GM12891 (cell line): ENCODE results near the gene EPB41. TPM values are rescaled to one million over a fixed set of nuclear protein-coding genes. Genes with fewer than 3 reads are reported as not detected.
"Not testable (repeated sequence)": the region's sequence is repeated elsewhere in the genome, so short reads cannot be mapped to it uniquely, and the experiment has no call there.

Source experiments
- DNase-seq: peaks from one replicate; pipeline ENCODE4 v3.0.0; 2011; ENCODE audit warnings: low spot score; ENCODE audit not compliant: insufficient read length
- FAIRE-seq: peaks from 2 replicates; lab custom pipeline; 2011; peaks lifted over from hg19 to GRCh38; lab: Jason Lieb, UNC
- PAX5 ChIP-seq: IDR thresholded peaks from 2 replicates; pipeline ENCODE4 v1.6.1; 2011; ENCODE audit warnings: low read length, moderate library complexity, mild to moderate bottlenecking; ENCODE audit not compliant: insufficient read depth, severe bottlenecking
- POLR2A ChIP-seq: IDR thresholded peaks from 2 replicates; pipeline ENCODE4 v1.6.1; 2011; ENCODE audit warnings: low read depth, low read length, control low read depth
- POLR2AphosphoS5 ChIP-seq: IDR thresholded peaks from 2 replicates; pipeline ENCODE4 v1.6.1; 2011; ENCODE audit warnings: low read depth, low read length, control low read depth
- POU2F2 ChIP-seq: IDR thresholded peaks from 2 replicates; pipeline ENCODE4 v1.6.1; 2011; ENCODE audit warnings: low read depth, mild to moderate bottlenecking, control low read depth, low read length, moderate library complexity
- SPI1 ChIP-seq: IDR thresholded peaks from 2 replicates; pipeline ENCODE4 v1.6.1; 2011; ENCODE audit warnings: low read depth, low read length, control low read depth
- TAF1 ChIP-seq: IDR thresholded peaks from 2 replicates; pipeline ENCODE4 v1.6.1; 2011; ENCODE audit warnings: low read depth, low read length, control low read depth
- polyA plus RNA-seq: library from polyadenylated mRNA; unstranded; fragments of >200 nt; gene quantifications from one replicate; pipeline ENCODE4 v1.2.1, GENCODE V29; 2012; ENCODE audit warnings: low read depth, missing spikeins, inconsistent platforms; ENCODE audit not compliant: missing spikeins

EPB41 gene
- polyA plus RNA-seq: 4.6 TPM

DNA sequence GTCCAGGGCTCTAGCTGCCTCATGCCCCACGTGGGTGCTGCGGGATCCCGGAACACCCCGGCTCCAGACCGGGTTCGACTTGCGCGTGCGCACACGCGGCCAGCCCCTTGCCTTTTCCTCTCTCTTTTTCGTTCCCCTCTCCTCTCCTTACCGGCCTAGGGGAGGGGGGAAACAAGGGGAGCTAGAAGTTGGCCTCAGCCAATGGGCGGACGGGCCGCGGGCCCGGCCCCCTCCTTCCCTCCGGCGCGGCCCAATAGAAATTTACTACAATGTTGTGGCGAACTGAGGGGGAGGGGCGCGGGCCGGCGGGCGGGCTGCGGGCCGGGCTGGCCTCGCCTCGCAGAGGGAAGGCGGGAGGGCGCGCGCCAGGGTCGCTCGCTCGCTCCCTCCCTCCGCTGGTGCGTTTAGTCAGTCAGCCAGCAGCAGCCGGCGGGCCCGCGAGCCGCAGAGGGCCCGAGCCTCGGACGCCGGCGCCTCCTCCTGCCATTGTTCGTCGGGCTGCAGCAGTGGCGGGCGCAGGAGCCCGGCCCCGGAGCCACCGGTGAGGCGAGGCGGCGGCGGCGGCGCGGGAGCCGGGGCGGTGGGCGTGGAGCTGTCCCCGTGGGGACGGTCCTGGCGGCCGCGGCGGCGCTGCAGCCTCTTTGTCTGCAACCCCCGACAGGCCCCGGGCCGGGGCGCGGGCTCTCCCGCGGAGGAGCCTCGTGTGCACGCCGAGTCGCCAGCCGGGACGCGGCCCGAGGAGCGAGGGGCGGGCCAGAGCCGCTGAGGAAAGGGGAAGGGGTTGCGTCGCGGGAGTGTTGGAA lies at the start of gene EPB41:
TSS of gene EPB41 (plus strand) at position 342 of the 803 bp plus-strand sequence. CDS start 72,869 bp downstream, outside the sequence.
- DNase-seq (peak; percentile 95), FAIRE-seq (peak; percentile 94)
- TF ChIP-seq PAX5: no peak
- no peak for TF ChIP-seq POLR2A
- TF ChIP-seq SPI1: no peak
- TF ChIP-seq POU2F2: no peak
- TF ChIP-seq POLR2AphosphoS5: no peak
- TF ChIP-seq TAF1: no peak

DNA sequence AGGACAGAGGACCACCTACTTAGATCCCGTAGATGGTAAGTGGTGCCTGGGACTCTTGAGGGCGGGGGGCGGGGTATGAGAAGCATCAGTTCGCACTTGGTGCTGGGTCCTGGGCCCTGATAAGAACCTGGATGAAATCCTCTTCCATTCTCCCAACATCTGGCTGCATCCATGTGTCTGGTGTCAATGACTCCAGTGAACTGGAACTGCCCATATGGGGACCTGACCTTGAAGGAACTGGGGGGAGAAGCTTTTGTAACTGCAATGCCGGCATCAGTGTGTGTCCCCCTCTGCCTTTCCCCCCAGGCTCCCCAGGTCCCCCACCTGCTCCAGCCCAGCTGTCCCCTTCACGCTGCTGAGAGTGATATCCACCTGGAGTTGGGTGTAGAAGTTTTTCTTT lies 49.7 kb upstream of the EPB41 start:
- DNase-seq (no peak), FAIRE-seq (no peak)
- no peak for TF ChIP-seq PAX5

DNA sequence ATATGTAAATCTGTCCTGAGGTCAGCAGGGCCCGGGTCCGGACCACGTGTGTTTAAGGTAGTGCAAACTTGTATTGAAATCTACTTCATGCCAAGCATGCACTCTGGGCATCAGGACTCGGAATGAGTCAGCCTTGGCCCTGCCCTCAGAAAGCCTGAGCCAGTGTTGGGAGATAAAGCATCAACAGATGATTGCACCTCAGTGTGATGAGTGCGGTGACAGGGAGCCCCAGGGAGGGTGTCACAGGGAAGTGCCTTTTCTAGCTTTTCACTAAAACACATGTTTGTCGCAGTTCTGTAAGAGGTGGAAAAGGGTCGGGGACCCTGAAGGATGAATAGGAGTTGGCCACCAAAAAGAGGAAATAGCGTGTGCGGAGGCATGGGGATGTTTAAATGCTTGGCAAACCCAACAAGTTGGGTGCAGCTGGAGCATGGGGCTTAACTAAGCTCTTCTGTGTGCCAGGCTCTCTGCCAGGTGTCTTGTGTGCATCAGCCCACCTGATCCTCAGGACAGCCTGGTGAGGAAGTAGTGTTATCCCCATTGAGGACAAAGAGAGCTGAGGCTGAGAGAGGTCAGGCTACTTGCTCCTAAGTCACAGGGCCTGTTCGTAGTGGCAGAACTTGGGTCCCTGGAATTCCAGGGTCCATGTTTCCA lies 48.2 kb upstream of the EPB41 start:
- TF ChIP-seq TAF1 (no peak), POLR2AphosphoS5 (no peak), PAX5 (no peak), SPI1 (no peak), POU2F2 (no peak), POLR2A (no peak)
- FAIRE-seq: no peak
- no peak for DNase-seq

DNA sequence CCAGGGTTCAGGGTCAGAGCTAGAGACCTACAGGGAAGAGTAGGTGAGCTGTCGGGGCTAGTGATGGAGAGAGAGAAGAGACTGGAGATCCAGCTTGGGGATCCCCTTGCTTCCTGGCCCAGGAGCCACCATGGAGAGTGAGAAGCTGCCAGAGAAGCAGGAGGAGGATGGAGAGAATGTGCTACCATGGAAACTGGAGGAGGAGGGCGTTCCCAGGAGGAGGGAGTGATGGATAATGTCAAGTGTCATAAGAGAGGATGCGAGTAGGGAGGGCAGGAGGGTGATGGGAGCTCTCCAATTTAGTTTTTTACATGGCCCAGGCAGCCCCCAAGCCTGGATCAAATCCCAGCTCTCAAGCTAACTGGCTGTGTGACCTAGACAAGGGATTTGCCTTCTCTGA lies 46.5 kb upstream of the EPB41 start:
- FAIRE-seq (no peak), DNase-seq (no peak)
- TF ChIP-seq POU2F2: no peak

DNA sequence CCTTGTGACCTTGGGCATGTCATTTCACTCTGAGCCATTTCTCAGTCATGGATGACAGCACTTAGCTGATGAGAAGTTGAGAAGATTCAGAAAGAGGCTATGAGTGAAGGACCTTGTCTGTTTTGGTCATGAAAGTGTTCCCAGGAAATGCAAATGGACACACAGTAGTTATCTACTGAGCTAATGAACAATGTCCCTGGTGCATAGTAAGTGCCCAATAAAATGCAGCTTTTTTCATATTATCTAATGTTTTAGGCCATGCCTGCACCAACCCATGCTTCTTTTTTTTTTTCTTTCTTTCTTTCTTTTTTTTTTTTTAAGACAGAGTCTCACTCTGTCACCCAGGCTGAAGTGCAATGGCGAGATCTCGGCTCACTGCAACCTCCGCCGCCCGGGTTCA lies 44.4 kb upstream of the EPB41 start:
- FAIRE-seq (no peak), DNase-seq (no peak)
- no peak for TF ChIP-seq POLR2AphosphoS5
- TF ChIP-seq TAF1: no peak
- no peak for TF ChIP-seq PAX5
- TF ChIP-seq POU2F2: no peak
- TF ChIP-seq SPI1: no peak

DNA sequence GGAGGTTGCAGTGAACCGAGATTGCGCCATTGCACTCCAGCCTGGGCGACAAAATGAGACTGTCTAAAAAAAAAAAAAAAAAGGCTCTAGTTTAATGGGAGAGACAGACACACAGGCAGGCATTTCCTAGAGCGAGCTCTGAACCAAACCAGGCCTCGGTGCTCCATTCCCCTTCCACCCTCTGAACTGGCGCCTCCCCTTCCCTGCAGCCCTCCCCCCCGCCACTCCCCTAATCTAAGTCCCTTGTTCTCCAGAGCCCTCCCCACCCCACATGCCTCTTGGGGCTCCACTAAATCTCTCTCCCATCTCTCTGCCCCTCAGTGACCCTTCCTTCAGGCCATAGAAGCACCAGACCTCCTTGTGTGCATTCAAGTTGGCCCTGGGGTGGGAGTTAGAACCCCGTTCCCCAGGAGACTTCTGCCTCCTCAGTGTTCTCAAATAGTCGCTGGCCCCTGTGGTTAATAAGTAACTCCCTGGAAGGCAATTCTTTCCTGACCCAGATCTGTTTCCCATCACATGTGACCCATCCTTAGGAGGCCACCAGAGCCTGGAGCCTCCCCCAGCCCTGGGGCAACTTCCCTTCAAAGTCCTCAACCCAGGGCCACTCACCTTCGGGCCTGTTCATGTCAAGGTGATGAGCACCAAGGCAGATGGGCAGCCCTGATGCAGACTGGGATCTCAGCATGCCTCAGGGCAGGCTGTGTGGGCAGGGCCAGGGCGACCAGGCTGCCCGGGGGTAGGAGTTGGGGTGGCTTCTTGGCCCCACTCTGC lies 42.6 kb upstream of the EPB41 start:
- no peak for DNase-seq
- FAIRE-seq: no peak
- TF ChIP-seq POLR2AphosphoS5 (no peak), POU2F2 (no peak), PAX5 (no peak), SPI1 (no peak), POLR2A (no peak), TAF1 (no peak)

DNA sequence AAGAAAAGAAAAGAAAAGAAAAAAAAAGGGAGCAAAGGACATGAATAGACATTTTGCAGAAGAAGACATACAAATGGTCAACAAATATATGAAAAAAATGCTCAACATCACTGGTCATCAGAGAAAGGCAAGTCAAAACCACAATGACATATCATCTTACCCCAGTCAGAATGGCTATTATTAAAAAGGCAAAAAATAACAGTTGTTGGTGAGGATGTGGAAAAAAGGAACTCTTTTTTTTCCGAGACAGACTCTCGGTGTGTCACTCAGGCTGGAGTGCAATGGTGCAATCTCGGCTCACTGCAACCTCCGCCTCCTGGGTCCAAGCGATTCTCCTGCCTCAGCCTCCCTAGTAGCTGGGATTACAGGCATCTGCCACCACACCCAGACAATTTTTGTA lies 39.2 kb upstream of the EPB41 start:
- not testable (repeated sequence) for DNase-seq, FAIRE-seq

DNA sequence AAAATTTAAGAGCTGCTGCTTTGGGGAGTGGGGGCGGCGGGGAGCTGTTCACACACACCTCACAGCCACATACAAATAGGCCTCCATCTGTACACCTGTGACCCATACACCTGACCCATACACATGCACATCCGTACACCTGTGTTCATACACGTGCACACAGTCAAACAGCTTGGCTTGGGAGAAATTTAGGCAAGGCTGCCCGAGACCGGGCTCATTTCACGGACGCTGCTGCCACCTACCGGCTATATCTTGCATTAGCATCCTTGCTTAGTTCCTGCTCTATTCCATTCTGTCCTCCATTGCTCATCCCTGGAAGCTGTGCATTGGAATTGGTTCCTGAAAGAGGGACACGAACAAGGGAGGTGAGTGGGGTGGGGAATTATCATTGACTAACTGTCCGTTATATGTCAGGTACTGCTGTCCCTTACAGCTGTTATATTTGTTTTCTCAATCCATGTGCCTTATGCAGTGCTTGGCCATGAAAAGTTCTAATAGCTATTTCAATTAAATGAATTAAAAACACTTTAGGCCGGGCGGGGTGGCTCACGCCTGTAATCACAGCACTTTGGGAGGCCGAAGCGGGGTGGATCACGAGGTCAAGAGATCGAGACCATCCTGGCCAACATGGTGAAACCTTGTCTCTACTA lies 37.1 kb upstream of the EPB41 start:
- FAIRE-seq: peak; percentile 99

DNA sequence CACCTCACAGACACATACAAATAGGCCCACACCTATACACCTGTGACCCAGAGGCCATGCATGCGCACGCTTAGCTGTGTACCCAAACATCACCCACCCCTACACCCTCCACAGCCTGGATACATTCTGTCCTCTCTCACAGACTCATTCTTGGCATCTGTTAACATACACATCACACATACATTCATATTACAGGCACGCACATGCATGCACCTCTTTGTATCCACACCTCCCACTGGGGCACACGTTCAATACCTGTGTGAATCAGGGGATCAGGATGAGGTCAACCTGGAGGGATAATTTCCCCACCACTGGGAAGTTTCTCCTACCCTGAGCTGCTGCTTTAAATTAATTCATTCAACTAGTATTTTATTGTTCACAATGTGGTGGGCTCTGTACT lies 35.6 kb upstream of the EPB41 start:
- TF ChIP-seq POLR2AphosphoS5 (no peak), TAF1 (no peak), POU2F2 (no peak), POLR2A (no peak), PAX5 (no peak), SPI1 (no peak)
- FAIRE-seq (no peak), DNase-seq (no peak)

More for the DNA sequence above, 37.1 kb upstream of the EPB41 start:
- DNase-seq: peak; percentile 58
- 0 out of 2 replicates have a peak, but pooled peaks have one; percentile 49 for TF ChIP-seq POU2F2
- TF ChIP-seq TAF1: no peak

DNA sequence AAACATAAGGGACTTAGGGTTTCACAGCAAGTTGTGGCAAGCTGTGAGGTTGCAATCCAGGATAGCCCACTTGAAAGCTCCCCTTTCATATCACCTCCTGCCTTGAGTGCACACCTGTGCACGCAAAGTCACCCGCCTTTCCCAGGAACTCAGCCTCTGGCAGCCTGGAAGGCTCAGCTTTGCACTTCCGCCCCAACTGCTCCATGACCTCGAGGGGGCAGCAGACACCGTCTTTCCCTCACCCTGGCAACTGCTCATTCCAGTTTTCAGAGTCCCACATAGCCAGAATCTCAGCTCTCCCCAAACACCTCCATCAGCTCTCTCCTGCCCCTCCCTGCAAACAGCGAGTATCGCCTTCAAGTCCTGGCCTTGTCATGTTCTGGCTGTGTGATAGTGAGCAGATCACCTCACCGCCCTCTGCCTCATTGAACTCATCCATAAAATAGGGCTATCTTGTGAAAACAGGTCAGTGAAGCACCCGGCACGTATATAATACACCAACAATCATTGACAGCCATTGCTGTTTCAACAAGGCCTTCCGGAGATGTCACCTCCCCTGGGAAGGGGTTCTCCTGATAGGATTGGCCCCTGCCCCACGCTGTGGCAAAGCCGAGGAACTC lies 32.2 kb upstream of the EPB41 start:
- FAIRE-seq (peak; percentile 92), DNase-seq (peak; percentile 63)
- TF ChIP-seq POU2F2 (peak; percentile 76; the same call in 1 of the 2 replicates), PAX5 (no peak), POLR2A (no peak), SPI1 (peak; percentile 84), TAF1 (no peak)
